Bronchial epithelial cell (primary cell): Measurements from ENCODE around the gene PPP3R1. TPM values are rescaled to one million over a fixed set of nuclear protein-coding genes. Genes with fewer than 3 reads are reported as not detected.

Source experiments
- DNase-seq: peaks from one replicate; pipeline ENCODE4 v3.0.0-alpha.2; 2010; ENCODE audit warnings: low read depth
- FAIRE-seq: peaks from 2 replicates; lab custom pipeline; 2011; peaks lifted over from hg19 to GRCh38; lab: Jason Lieb, UNC
- H3K27me3 ChIP-seq: 2 replicates; pipeline ENCODE4 v1.5.1; 2011; ENCODE audit warnings: low read length; ENCODE audit not compliant: control insufficient read depth, insufficient read depth
- H3K36me3 ChIP-seq: 2 replicates; pipeline ENCODE4 v1.5.1; 2011; ENCODE audit warnings: low read length; ENCODE audit not compliant: control insufficient read depth, insufficient read depth
- H3K4me3 ChIP-seq: 2 replicates; pipeline ENCODE4 v1.5.1; 2011; ENCODE audit warnings: mild to moderate bottlenecking, low read depth, low read length, control low read depth
- CTCF ChIP-seq: IDR thresholded peaks from 2 replicates; pipeline ENCODE4 v1.5.1; 2011; ENCODE audit warnings: mild to moderate bottlenecking, moderate library complexity, low read length, control low read depth, inconsistent platforms; ENCODE audit not compliant: insufficient read depth, severe bottlenecking
- total RNA-seq: library from RNA; depleted of rRNA; stranded (reverse); fragments of >200 nt; gene quantifications from 2 replicates; pipeline ENCODE4 v1.2.1, GENCODE V29; 2014

The PPP3R1 gene
- total RNA-seq, 1 donor from 2014 or later, result 19.2 TPM

DNA sequence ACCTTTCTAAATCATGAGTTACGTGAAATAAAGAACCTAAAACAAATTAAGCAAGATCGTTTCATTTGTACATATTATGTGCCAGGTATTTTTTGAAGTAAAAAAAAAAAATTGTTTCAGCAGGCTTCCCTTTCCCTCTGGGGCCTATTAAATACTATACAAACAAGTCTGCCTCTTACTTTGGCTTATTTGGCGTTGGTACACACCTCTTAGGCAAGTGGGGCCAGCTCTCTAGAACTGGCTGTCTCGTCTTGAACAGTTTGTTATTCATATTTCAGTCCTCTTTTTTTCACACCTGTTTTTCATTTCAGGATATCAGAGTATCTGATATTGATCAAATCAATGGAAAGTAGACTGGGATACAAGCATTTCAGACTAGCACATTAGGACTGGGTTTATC lies 27.4 kb upstream of the PPP3R1 start:
- no peak for FAIRE-seq
- Histone ChIP-seq H3K4me3 (no peak overlapping the region), H3K27me3 (no peaks in the 10 kb centered on the region), H3K36me3 (no peaks in the 10 kb centered on the region)
- no peak for DNase-seq
- TF ChIP-seq CTCF, result no peak

DNA sequence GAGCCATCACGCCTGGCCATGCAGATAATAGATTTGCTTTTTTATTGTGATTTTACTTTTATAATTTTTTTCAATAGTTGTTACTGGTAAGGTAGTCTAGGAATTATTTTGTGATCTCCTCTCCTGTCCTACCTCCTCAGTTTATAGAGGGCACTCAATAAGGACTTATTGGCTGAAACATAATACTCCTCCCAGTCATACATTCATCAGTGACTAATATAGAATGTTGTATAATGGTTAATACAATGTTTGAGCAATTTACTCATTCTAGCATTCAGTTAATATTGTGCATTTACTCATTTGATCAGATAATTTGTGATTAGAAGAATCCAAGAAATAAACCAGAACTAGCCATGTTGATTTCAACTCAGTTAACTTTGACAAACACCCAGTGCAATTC lies 25.8 kb upstream of the PPP3R1 start:
- DNase-seq (peak; percentile 67), FAIRE-seq (no peak)
- Histone ChIP-seq H3K27me3 (no peaks in the 10 kb centered on the region), H3K36me3 (no peaks in the 10 kb centered on the region), H3K4me3 (no peak overlapping the region)
- no peak for TF ChIP-seq CTCF

GRCh38 chr2:68274022-68274421 lies 21.7 kb upstream of the PPP3R1 start:
- no peak for TF ChIP-seq CTCF
- FAIRE-seq (no peak), DNase-seq (no peak)
- H3K27me3 ChIP-seq, result no peaks in the 10 kb centered on the region
- no peak overlapping the region for H3K4me3 ChIP-seq
- no peaks in the 10 kb centered on the region for H3K36me3 ChIP-seq

DNA sequence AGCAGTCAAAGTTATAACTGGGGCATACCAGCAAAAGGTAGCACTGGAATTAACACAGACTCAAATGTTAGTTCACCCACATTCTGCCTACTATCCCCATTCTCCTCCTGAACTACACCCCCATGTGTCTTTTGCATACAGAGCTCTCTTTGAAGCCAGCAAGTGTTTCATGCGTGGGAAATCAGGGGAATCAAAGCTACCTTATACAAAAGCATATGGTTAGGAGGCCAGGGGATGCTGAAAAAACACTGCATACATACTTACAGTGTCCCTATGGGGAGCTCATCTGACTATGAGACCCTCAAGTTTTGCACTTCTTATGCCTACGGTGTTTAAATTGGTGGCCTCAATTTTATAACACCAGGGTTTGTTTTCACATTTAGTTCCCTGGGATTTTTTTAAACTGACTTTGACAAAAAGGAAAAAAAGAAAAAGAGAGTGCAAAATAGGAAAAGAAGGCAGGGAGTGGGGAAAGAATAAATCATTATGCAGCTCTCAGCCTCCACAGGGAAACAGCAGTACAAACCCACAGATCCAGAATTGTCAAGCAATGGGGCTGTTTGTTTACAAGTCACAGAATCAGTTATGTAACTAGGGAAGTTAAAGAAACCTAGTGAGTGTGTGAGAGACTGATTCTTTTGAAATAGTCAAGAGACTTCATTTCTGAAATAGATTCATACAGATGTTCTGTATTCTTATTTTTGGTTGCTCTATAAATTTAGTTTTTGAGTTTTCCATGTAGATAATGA lies 20.1 kb upstream of the PPP3R1 start:
- no peak for FAIRE-seq
- no peak overlapping the region for H3K4me3 ChIP-seq
- no peaks in the 10 kb centered on the region for H3K27me3 ChIP-seq
- no peaks in the 10 kb centered on the region for H3K36me3 ChIP-seq
- TF ChIP-seq CTCF, result no peak
- no peak for DNase-seq

DNA sequence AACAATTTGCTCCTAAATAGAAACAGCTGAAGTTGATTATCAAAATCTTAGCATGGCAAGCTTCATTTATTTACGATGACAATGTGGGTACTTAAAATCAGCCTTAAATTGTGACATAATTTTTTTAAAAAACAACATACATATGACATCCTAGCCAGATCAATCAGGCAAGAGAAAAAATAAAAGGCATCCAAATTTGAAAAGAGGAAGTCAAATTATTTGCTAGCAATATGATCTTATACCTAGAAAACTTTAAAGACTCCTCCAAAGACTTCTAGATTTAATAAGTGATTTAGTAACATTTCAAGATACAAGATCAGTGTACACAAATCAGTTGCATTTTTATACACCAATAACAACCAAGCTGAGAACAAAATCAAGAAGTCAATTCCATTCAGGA lies 14.3 kb upstream of the PPP3R1 start:
- Histone ChIP-seq H3K36me3 (no peaks in the 10 kb centered on the region), H3K27me3 (no peaks in the 10 kb centered on the region), H3K4me3 (no peak overlapping the region)
- no peak for FAIRE-seq
- TF ChIP-seq CTCF, result no peak
- no peak for DNase-seq

- H3K36me3 ChIP-seq, result no peaks in the 10 kb centered on the region
- DNase-seq, result no peak
- FAIRE-seq, result no peak
- no peak for TF ChIP-seq CTCF
- H3K4me3 ChIP-seq, result no peak overlapping the region
- no peaks in the 10 kb centered on the region for H3K27me3 ChIP-seq
Observed at GRCh38 chr2:68263632-68264031, 11.3 kb upstream of the PPP3R1 start.
